HG03565 (cell line): Measurements from ENCODE around the gene SUDS3.

Experiments
- ATAC-seq: cut with Tn5 transposase; IDR thresholded peaks from one replicate; pipeline ENCODE4 v1.9.1; 2021; ENCODE audit warnings: mild to moderate bottlenecking, moderate library complexity; ENCODE audit not compliant: unreplicated experiment

The SUDS3 gene

GRCh38 chr12:118439068-118439467 lies 62.7 kb downstream of the SUDS3 start:
- ATAC-seq: no peak

- no peak for ATAC-seq
These were observed 69.9 kb downstream of the SUDS3 start for GRCh38 chr12:118446247-118446646.

GRCh38 chr12:118447181-118447580 lies 70.8 kb downstream of the SUDS3 start:
- no peak for ATAC-seq

GRCh38 chr12:118448341-118448740 lies 72.0 kb downstream of the SUDS3 start:
- no peak for ATAC-seq

GRCh38 chr12:118455327-118455726 lies 79.0 kb downstream of the SUDS3 start:
- ATAC-seq: no peak

GRCh38 chr12:118456741-118457140 lies 80.4 kb downstream of the SUDS3 start:
- no peak for ATAC-seq

- ATAC-seq: no peak
These were observed 82.8 kb downstream of the SUDS3 start for GRCh38 chr12:118459110-118459509.

- ATAC-seq: no peak
These were observed 87.3 kb downstream of the SUDS3 start for GRCh38 chr12:118463677-118464076.

GRCh38 chr12:118465706-118466105 lies 89.4 kb downstream of the SUDS3 start:
- no peak for ATAC-seq
